HEK293T (cell line): ENCODE data around the gene EIF3F.

ENCODE experiments used
- ARNT ChIP-seq: fragments of 450-650 bp; IDR thresholded peaks from 2 replicates; pipeline ENCODE4 v1.6.1; 2017; ENCODE audit warnings: mild to moderate bottlenecking
- BHLHE40 ChIP-seq: fragments of 450-650 bp; IDR thresholded peaks from 2 replicates; pipeline ENCODE4 v1.6.1; 2016; ENCODE audit warnings: mild to moderate bottlenecking, moderate library complexity, borderline replicate concordance
- CTBP1 ChIP-seq: fragments of 450-650 bp; IDR thresholded peaks from 2 replicates; pipeline ENCODE4 v1.6.1; 2016; ENCODE audit warnings: borderline replicate concordance
- FOXK2 ChIP-seq: fragments of 450-650 bp; IDR thresholded peaks from 2 replicates; pipeline ENCODE4 v1.6.1; 2016; ENCODE audit warnings: mild to moderate bottlenecking
- LEF1 ChIP-seq: fragments of 450-650 bp; IDR thresholded peaks from 2 replicates; pipeline ENCODE4 v1.6.1; 2017; ENCODE audit warnings: mild to moderate bottlenecking, borderline replicate concordance
- NFRKB ChIP-seq: fragments of 450-650 bp; IDR thresholded peaks from 2 replicates; pipeline ENCODE4 v1.6.1; 2016; ENCODE audit warnings: mild to moderate bottlenecking, moderate library complexity
- PKNOX1 ChIP-seq: fragments of 450-650 bp; IDR thresholded peaks from 2 replicates; pipeline ENCODE4 v1.6.1; 2016
- SP1 ChIP-seq: fragments of 450-650 bp; IDR thresholded peaks from 2 replicates; pipeline ENCODE4 v1.6.1; 2017
- SUZ12 ChIP-seq: fragments of 450-650 bp; IDR thresholded peaks from 2 replicates; pipeline ENCODE4 v1.6.1; 2016; ENCODE audit warnings: mild to moderate bottlenecking
- TARDBP ChIP-seq: fragments of 450-650 bp; IDR thresholded peaks from 2 replicates; pipeline ENCODE4 v1.6.1; 2016
- ZNF384 ChIP-seq: fragments of 450-650 bp; IDR thresholded peaks from 2 replicates; pipeline ENCODE4 v1.6.1; 2016

- TF ChIP-seq SP1 (no peak), TARDBP (no peak), LEF1 (no peak), ARNT (no peak), NFRKB (no peak), BHLHE40 (no peak), SUZ12 (no peak), CTBP1 (no peak), PKNOX1 (no peak), ZNF384 (no peak), FOXK2 (no peak)
Observed at GRCh38 chr11:7971846-7972245, 15.3 kb upstream of the EIF3F start.
